Bone marrow (tissue), 2 donors: ENCODE data around the gene SLC15A1.
"Not testable (repeated sequence)": the region's sequence is repeated elsewhere in the genome, so short reads cannot be mapped to it uniquely, and the experiment has no call there.

Experiments used
- DNase-seq, 2 donors: peaks; one replicate each; lab custom pipeline; 2025; lab: John Stamatoyannopoulos, UW

Gene SLC15A1

DNA sequence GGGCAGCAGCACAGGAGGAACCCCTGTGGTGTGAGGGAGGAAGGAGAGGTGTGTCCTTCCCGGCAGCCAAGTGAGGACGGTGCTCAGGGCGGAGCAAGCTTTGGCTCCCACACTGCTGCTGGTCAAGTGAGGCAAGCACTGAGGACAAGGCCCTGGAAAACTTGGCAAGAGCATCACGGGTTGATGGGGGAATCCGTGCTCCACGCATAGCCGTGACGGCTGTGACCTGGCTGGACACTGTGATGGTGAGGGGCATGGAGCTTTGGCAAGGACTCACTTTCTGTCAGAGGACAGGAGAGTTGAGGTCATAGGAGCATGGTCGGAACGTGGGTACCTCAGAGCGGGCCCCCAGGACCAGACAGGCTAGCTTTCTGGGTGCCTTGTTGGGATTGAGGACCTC is 29.0 kb upstream of the SLC15A1 start:
- no peak for DNase-seq

DNA sequence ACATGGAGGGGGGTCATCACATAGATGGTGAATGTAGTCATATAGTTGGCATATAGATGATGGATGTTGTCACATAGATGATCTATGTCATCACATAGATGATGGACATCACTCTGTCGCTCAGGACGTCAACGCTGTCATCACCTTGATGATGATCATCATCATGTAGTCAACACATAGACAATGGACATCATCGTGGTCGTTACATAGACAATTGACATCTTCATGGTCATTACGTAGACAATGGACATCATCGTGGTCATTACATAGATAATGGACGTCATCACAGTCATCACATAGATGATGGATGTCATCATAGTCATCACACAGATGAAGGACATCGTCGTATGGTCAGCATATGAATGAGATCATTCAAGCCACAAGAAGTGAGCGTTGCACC is 28.6 kb upstream of the SLC15A1 start:
- DNase-seq, result no peak

DNA sequence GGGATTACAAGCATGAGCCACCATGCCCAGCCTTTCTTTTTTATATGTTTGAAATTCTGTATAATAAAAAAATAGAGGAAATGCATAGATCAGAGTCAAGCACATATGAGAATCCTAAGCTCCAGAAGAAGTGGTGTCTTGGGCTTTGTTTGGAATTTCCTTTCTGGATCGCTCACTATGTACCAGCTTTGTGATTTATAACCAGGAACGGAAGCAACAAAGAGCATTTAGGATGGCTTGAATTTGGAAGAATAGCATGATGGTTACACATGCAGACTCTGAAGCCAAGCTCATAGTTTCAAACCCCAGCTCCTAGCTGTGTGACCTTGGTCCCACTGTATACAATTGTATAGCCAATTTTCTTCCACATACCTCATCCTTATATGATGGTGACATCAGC is 28.0 kb upstream of the SLC15A1 start:
- no peak for DNase-seq

DNA sequence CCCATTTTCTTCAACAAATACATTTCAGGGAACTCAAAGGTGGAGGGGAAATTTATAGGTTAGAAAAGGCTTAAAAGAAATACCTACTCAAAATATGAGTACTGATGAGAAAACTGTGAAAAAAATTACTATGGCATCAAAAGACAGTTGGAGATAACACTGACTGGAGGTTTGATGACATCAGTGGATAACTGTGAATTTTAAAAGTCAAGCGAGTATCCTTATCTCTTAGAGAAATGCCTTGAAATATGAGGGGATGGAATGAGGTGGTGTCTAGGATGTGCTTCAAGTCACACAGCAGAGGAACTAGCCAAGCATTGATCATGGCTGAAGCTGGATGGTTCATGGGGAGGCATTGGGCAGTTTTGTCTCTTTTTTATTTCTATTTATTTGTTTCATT is 27.2 kb upstream of the SLC15A1 start:
- DNase-seq, result no peak

DNA sequence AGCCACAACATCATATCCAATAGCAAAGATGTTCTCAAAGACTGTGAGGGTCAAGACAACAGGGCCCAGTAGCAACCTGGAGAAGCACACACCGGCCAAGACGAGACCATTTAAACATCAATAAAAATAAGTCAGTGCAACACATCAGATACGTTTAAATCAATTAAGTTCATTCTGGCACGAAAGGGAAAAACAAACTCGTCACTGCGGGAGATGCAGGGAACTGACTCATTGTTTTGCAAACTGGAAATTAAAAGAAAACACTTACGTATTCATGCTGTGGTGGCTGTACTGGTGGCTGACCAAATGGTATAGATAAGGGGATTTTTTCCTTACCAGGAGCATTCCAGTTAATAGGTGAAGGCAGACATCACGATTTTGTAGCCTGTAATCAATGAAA is 26.3 kb upstream of the SLC15A1 start:
- DNase-seq, result no peak

DNA sequence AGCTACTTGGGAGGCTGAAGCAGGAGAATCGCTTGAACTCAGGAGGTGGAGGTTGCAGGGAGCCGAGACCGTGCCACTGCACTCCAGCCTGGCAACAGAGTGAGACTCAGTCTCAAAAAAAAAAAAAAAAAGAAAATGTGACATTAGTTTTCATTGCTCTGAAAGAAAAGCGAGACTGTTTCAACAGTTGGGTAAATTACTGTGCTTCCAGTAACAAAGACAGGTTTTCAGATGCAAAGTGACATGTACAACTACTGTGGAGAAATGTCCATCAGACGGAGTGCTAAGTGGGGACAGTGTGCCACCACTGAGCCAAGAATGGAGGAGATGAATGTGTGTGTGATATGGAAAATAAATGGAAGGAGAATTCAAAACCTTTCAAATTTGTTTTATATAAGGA is 24.2 kb upstream of the SLC15A1 start:
- no peak for DNase-seq

- no peak for DNase-seq
Measured at GRCh38 chr13:98775844-98776598, 23.5 kb upstream of the SLC15A1 start.

GRCh38 chr13:98775386-98775785 is 22.9 kb upstream of the SLC15A1 start:
- no peak for DNase-seq

DNA sequence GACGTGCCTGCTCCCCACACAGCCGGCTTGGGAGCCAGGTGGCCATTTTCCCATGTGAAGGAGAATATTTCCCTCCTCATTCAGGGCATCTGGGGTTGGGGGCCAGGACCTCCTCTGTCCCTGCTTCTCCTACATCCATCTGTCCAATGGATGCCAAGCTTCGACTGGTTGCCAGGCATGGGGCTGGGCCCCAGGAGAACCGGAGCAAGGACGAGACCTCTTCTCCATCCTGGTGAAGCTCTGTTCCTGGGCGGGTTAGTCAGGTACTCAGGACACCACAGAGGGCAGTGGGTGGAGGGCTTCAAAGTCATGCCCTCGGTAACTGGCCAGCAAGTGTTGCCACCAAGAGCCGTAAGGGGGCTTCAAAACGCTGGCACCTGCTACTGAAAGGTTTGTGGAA is 22.3 kb upstream of the SLC15A1 start:
- no peak for DNase-seq

DNA sequence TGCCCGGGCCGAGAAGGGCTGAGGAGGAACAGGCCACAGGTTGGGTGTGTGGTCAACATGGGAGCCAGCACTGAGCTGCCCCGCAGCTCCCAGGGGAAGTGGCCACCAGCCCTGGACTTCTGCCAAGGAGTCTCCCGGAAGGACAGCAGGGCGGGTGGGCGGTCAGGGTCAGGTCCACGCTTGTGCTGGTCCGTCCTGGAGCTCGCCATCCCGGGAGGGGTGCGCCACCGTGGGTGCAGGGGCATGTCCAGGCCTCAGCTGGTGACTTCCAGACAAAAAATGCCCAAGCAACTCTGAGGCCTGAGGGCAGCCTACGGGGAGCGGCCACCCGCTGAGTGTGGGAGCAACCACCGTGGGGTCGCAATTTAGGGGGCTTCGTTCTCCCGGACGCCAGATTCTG is 21.4 kb upstream of the SLC15A1 start:
- DNase-seq, result no peak

DNA sequence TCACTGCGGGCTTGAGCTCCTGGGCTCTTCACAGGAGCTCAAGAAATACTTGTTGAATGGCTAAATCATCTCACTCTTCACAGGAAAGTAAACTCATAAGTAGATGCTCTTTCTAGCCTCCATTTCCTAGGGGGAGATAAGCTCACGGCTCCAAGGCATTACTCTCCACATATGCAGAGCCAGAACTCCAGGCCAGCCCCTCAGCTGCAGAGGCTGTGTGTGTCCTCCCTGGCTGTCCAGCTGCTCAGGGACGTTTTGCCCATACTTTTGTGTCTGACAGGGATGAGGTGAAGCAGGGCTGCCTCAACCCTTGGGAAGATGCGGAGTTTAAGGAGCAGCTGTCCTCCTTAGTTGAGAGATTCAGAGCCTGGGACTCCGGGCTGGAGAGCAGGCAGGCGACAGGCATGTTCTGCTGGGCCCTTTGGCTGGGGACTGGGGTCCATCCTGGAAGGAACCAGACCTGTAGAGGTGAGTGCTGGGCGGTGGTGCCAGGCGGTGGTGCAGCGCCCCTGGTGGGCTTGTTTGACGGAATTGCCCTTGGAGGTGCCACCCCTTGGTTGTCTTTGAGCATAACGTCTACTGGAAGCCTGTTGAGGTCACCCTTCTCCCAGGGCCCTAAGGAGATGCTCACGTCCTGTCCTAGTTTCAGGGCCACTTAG is 20.5 kb upstream of the SLC15A1 start:
- DNase-seq, result no peak

DNA sequence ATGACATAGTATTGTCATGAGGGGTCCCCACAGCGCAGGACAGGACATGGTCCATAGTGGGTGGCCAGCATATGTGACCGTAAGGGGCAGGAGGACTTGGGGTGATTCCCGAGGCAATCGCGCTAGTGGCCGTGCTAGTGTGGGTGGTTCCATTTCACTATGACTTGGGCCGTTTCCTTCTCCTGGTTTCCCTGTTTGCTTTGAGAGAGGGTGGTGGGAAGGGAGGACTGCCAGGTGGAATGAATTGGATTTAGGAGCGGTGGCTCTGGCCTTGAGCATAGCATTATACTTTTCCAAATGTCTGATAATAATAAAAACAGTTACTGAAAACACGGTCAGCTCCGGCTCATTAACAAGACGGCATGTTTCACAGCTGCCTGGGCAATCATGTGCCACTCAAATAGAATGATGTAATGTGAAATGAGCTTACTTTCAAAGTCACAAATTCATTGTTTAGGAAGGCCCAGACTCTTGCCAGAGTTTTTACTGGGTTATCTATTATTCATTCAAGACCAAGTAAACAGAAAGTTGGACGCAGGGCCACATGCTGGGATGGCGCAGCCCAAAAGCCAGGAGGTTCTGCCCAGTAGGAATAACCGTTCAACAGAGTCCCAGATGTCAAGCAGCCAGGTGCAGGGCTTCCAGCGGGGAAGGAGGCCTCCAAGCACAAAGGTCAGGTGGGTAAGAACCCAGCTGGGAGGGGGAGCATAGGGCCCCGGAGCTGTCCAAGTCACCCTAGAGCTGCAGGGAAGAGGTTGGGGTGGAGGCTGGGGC is 19.6 kb upstream of the SLC15A1 start:
- DNase-seq, result no peak

GRCh38 chr13:98769736-98770135 is 17.3 kb upstream of the SLC15A1 start:
- DNase-seq, result no peak

- no peak for DNase-seq
Measured at GRCh38 chr13:98768522-98768921, 16.1 kb upstream of the SLC15A1 start.

- no peak for DNase-seq
Measured at GRCh38 chr13:98766697-98767096, 14.2 kb upstream of the SLC15A1 start.

DNA sequence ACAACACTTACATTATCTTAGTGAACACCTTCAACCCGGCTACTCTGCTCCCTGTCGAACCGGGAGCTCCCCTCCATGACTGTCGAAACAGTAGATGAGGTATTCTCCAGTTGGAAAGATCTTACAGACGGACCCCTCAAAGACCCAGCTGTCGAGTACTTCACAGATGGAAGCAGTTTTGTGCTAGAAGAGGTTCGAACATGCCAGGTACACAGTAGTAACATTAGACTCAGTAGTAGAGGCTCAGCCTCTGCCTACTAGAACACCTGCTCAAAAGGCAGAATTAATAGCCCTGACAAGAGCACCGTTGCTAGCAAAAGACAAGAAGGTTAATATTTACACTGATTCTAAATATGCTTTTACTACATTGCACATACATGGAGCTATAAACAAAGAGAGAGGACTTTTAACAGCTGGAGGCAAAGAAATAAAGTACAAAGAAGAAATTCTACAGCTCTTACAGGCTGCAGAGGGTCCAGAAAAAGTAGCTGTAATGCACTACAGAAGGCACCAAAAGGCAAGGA is 13.6 kb upstream of the SLC15A1 start:
- DNase-seq, result no peak

GRCh38 chr13:98761986-98762616 is 9.6 kb upstream of the SLC15A1 start:
- DNase-seq, result no peak

DNA sequence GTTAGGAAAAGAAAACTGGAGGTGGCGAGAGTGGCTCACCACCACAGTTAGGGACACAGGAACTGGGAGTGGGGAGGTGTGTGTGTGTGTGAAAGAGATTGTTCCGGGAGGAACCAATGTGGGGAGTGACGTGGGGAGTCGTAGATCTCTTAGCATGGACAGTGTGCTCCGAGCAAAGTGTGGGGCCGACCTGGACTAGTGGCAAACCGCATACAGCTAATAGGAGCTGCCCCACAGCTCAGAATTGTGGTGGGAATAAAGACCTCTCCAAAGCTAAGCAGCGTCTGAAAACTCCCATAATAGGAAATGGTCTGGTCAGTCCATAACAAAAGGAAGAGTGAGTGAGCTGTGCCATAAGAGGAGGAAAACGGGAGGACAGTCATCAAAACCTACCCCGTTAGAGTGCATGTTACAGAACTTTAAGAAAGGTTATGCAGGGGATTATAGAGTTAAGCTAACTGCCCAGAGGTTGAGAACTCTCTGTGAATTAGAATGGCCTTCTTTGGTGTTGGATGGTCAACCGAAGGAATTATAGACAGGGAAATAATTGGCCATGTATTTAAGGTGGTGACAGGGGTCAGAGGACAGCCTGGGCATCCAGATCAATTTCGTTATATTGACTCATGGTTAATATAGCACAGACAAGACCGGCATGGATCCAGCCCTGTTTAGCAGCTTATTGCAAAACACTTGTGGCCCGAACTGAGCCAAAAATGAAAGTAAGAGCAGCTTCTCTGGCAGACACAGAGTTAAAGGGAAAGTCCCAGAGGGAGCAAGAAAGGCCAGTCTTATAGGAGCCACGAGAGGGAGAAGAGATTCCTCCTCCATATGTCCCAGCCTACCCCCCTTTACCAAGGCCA is 8.9 kb upstream of the SLC15A1 start:
- DNase-seq, result no peak

DNA sequence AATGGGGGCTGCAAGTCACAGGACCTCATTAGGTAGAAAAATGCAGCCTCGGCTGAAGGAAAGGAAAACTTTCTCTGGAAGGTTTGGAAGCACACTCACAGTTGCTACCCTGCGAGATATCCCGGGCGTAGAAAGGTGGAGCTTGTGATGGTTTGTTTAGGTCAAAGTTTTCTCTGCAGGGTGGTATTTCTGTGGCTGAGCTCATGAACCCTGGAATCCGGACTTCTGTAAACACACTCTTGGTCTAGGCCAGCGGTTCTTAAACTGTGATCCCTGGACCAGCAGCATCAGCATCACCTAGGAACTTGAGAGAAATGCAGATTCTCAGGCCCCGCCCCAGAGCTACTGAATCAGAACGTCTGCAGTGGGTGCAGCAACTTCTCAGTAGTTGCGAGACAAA is 3.3 kb upstream of the SLC15A1 start:
- DNase-seq, result no peak

- DNase-seq, result no peak
Measured at GRCh38 chr13:98755116-98755515, 2.6 kb upstream of the SLC15A1 start.

- DNase-seq, result not testable (repeated sequence)
Measured at GRCh38 chr13:98754468-98754867, 2.0 kb upstream of the SLC15A1 start.
